SH-SY5Y (cell line): ENCODE measurements around the gene GRB10.

Experiments used
- GATA2 ChIP-seq: IDR thresholded peaks from 2 replicates; pipeline ENCODE4 v1.6.1; 2011; ENCODE audit warnings: mild to moderate bottlenecking, low read depth, low read length
- GATA3 ChIP-seq: IDR thresholded peaks from 2 replicates; pipeline ENCODE4 v1.6.1; 2011; ENCODE audit warnings: low read depth, mild to moderate bottlenecking, low read length, moderate library complexity

GRCh38 chr7:50660830-50661175, 121.9 kb downstream of the GRB10 start:
- TF ChIP-seq GATA2: no peak
- no peak for TF ChIP-seq GATA3
